GM23338 (cell line): Measurements from ENCODE around the gene PTPRN2.

Experiments used
- CREB1 ChIP-seq: fragments of 250-450 bp; sonication (Bioruptor Pico); IDR thresholded peaks from 2 replicates; pipeline ENCODE4 v1.5.0; 2020; ENCODE audit warnings: low read depth, mild to moderate bottlenecking, moderate library complexity
- CTCF ChIP-seq, 2 experiments: fragments of 200-600 bp in 1 of 2; sonication (generic) in 1 of 2; conservative IDR thresholded peaks; 2 replicates each; pipeline versions ENCODE4 v1.5.1 to v1.6.1; 2016 to 2017; ENCODE audit warnings: antibody characterized with exemption in 2 of 2, low read depth in 2 of 2, mild to moderate bottlenecking in 2 of 2, moderate library complexity in 1 of 2
- ETS1 ChIP-seq: IDR thresholded peaks from 2 replicates; pipeline ENCODE4 v1.6.1; 2016; ENCODE audit warnings: antibody characterized with exemption
- EZH2 ChIP-seq: fragments of 200-600 bp; sonication (generic); IDR thresholded peaks from one replicate; pipeline ENCODE4 v1.8.0; 2017; ENCODE audit warnings: antibody characterized with exemption, mild to moderate bottlenecking, low read depth; ENCODE audit not compliant: unreplicated experiment
- EZH2phosphoT487 ChIP-seq: fragments of 200-600 bp; sonication (generic); IDR thresholded peaks from one replicate; pipeline ENCODE4 v1.8.1; 2018; ENCODE audit warnings: antibody characterized with exemption; ENCODE audit not compliant: unreplicated experiment
- JUNB ChIP-seq: IDR thresholded peaks from one replicate; pipeline ENCODE4 v1.6.1; 2016; ENCODE audit warnings: antibody characterized with exemption; ENCODE audit not compliant: unreplicated experiment
- POLR2AphosphoS5 ChIP-seq: IDR thresholded peaks from 2 replicates; pipeline ENCODE4 v1.6.1; 2016; ENCODE audit warnings: antibody characterized with exemption, low read depth
- REST ChIP-seq: IDR thresholded peaks from one replicate; pipeline ENCODE4 v1.6.1; 2018; ENCODE audit warnings: antibody characterized with exemption; ENCODE audit not compliant: unreplicated experiment
- ZNF114 ChIP-seq: fragments of 250-450 bp; sonication (Bioruptor Pico); IDR thresholded peaks from 2 replicates; pipeline ENCODE4 v1.5.0; 2020; ENCODE audit warnings: mild to moderate bottlenecking, moderate library complexity

GRCh38 chr7:158408318-158408920 lies 179.2 kb downstream of the PTPRN2 start:
- TF ChIP-seq EZH2phosphoT487 (no peak), CTCF (conservative IDR thresholded peaks at IDR 0.05; ENCODE audit: low read depth in 2 of 2) (no peak), POLR2AphosphoS5 (no peak), REST (no peak), CREB1 (CRISPR knock-in tag) (no peak), JUNB (no peak), EZH2 (no peak), ETS1 (no peak), ZNF114 (CRISPR knock-in tag) (no peak)
